K562 (cell line): ENCODE results near the gene ROBO1. TPM values are rescaled to one million over a fixed set of nuclear protein-coding genes. Genes with fewer than 3 reads are reported as not detected.

Source experiments
- ATAC-seq: fragments of 200-7000 bp; cut with Tn5 transposase; 3 replicates; pipeline ENCODE4 v1.9.1; 2020; ENCODE audit warnings: moderate library complexity
- BruUV-seq: library from RNA; stranded (reverse); fragments of 400-500 nt; replicated peaks from 2 replicates; lab custom pipeline; 2021; lab: Mats Ljungman, UMichigan
- CTCF ChIA-PET: fragments of 300-600 bp; formaldehyde crosslinking; extraction: SDS; loops from one replicate; lab custom pipeline; 2021; ENCODE audit warnings: low intra/inter-chr PET ratio; lab: Yijun Ruan, JAX
- POLR2A ChIA-PET: fragments of 300-600, 350-650 bp; sonication (Branson Sonifier 250); formaldehyde crosslinking; extraction: SDS; loops from one replicate; lab custom pipeline; 2021; ENCODE audit warnings: antibody characterized with exemption, inconsistent platforms; lab: Yijun Ruan, JAX
- DNase-seq, 4 experiments: peaks; one replicate each; pipeline versions ENCODE4 v3.0.0 to v3.0.0-alpha.2; 2011 to 2018; ENCODE audit warnings: low spot score in 3 of 4, mixed read lengths in 3 of 4; ENCODE audit errors: extremely low read depth in 1 of 4
- FAIRE-seq: peaks from 2 replicates; lab custom pipeline; 2011; peaks lifted over from hg19 to GRCh38; lab: Jason Lieb, UNC
- H2AFZ ChIP-seq: 2 replicates; pipeline ENCODE4 v1.6.0; 2011; ENCODE audit warnings: low read depth, low read length, control low read depth, inconsistent platforms
- H3K27ac ChIP-seq: fragments of 200-600 bp; 3 replicates; pipeline ENCODE4 v1.8.0; 2011; ENCODE audit warnings: low read depth, mild to moderate bottlenecking, control low read depth, inconsistent platforms, low read length, moderate library complexity, mixed read lengths; ENCODE audit errors: extremely low read depth
- H3K27me3 ChIP-seq, 2 experiments: fragments of 300-600 bp in 1 of 2; 2 replicates in 1 of 2; 3 replicates in 1 of 2; pipeline versions ENCODE4 v1.6.0 to v1.8.0; 2011; ENCODE audit warnings: inconsistent platforms in 2 of 2, low read length in 2 of 2, mild to moderate bottlenecking in 1 of 2, mixed read lengths in 1 of 2, moderate library complexity in 1 of 2; ENCODE audit not compliant: control insufficient read depth in 2 of 2, insufficient read depth in 2 of 2
- H3K36me3 ChIP-seq: fragments of 300-600 bp; 3 replicates; pipeline ENCODE4 v1.8.0; 2011; ENCODE audit warnings: mild to moderate bottlenecking, low read length, inconsistent platforms; ENCODE audit not compliant: control insufficient read depth, insufficient read depth
- H3K4me1 ChIP-seq, 2 experiments: fragments of 200-600 bp in 1 of 2; replicated peaks in 1 of 2; 2 replicates in 1 of 2; 3 replicates in 1 of 2; pipeline versions ENCODE4 v1.5.1 to v1.8.0; 2011; ENCODE audit warnings: inconsistent platforms in 2 of 2, low read length in 2 of 2, mild to moderate bottlenecking in 1 of 2, mixed read lengths in 1 of 2, moderate library complexity in 1 of 2; ENCODE audit not compliant: control insufficient read depth in 2 of 2, insufficient read depth in 2 of 2
- H3K4me2 ChIP-seq: 2 replicates; pipeline ENCODE4 v1.6.1; 2011; ENCODE audit warnings: low read length, control low read depth, inconsistent platforms, mixed read lengths; ENCODE audit not compliant: insufficient read depth
- H3K4me3 ChIP-seq: fragments of 200-600 bp; sonication (generic), shearing (Covaris generic); 2 replicates; pipeline ENCODE4 v1.5.1; 2016; ENCODE audit warnings: control low read depth, inconsistent platforms
- H3K79me2 ChIP-seq: fragments of 200-600 bp; 3 replicates; pipeline ENCODE4 v1.8.0; 2011; ENCODE audit warnings: low read length, inconsistent platforms; ENCODE audit not compliant: control insufficient read depth, insufficient read depth
- H3K9ac ChIP-seq, 2 experiments: 2 replicates each; pipeline versions ENCODE4 v1.6.0 to v1.6.1; 2011; ENCODE audit warnings: low read depth in 2 of 2, low read length in 2 of 2, control low read depth in 1 of 2, inconsistent platforms in 1 of 2, mild to moderate bottlenecking in 1 of 2, mixed read lengths in 1 of 2; ENCODE audit not compliant: insufficient read depth in 1 of 2
- H3K9me1 ChIP-seq: one replicate; pipeline ENCODE4 v1.6.0; 2011; ENCODE audit warnings: inconsistent platforms, mild to moderate bottlenecking, low read length, moderate library complexity; ENCODE audit not compliant: control insufficient read depth, insufficient read depth
- H3K9me3 ChIP-seq: replicated peaks from 2 replicates; pipeline ENCODE4 v1.5.1; 2011; ENCODE audit warnings: low read depth, low read length, inconsistent platforms; ENCODE audit not compliant: control insufficient read depth, insufficient read depth
- H4K20me1 ChIP-seq: replicated peaks from 2 replicates; pipeline ENCODE4 v1.6.1; 2011; ENCODE audit warnings: low read length, inconsistent platforms, mixed read lengths; ENCODE audit not compliant: control insufficient read depth, insufficient read depth
- DDX20 ChIP-seq: fragments of 450-650 bp; IDR thresholded peaks from 2 replicates; pipeline ENCODE4 v1.6.1; 2016; ENCODE audit warnings: missing genetic modification characterization, low read depth, mild to moderate bottlenecking, missing compliant biosample characterization, moderate library complexity
- ERF ChIP-seq: fragments of 450-650 bp; formaldehyde crosslinking; IDR thresholded peaks from 2 replicates; pipeline ENCODE4 v1.4.0; 2020; ENCODE audit warnings: mild to moderate bottlenecking, mixed read lengths
- ESRRB ChIP-seq: fragments of 250-450 bp; sonication (Bioruptor Pico); IDR thresholded peaks from 2 replicates; pipeline ENCODE4 v1.5.0; 2020; ENCODE audit warnings: mild to moderate bottlenecking, moderate library complexity, borderline replicate concordance
- FOXJ2 ChIP-seq: fragments of 200-800 bp; sonication (Bioruptor generic); IDR thresholded peaks from 2 replicates; pipeline ENCODE4 v1.6.1; 2016; ENCODE audit warnings: missing genetic modification characterization, missing compliant biosample characterization
- HDAC8 ChIP-seq: fragments of 450-650 bp; IDR thresholded peaks from 2 replicates; pipeline ENCODE4 v1.6.1; 2016; ENCODE audit warnings: mild to moderate bottlenecking, missing genetic modification characterization, moderate library complexity, missing compliant biosample characterization
- HLTF ChIP-seq: fragments of 450-650 bp; IDR thresholded peaks from 2 replicates; pipeline ENCODE4 v1.6.1; 2016
- HSF4 ChIP-seq: fragments of 250-450 bp; sonication (Bioruptor Pico); IDR thresholded peaks from 2 replicates; pipeline ENCODE4 v2.1.2; 2022; ENCODE audit warnings: mild to moderate bottlenecking, moderate library complexity, borderline replicate concordance
- MEIS2 ChIP-seq: fragments of 450-650 bp; IDR thresholded peaks from 2 replicates; pipeline ENCODE4 v1.6.1; 2014; ENCODE audit warnings: mild to moderate bottlenecking; ENCODE audit not compliant: partially characterized antibody
- PTTG1 ChIP-seq: fragments of 450-650 bp; IDR thresholded peaks from 2 replicates; pipeline ENCODE4 v1.6.1; 2016; ENCODE audit warnings: low read depth, mild to moderate bottlenecking, missing genetic modification characterization, missing compliant biosample characterization
- RCOR1 ChIP-seq, 2 experiments: IDR thresholded peaks; 2 replicates each; pipeline ENCODE4 v1.6.1; 2012; ENCODE audit warnings: low read depth in 2 of 2, low read length in 2 of 2, borderline replicate concordance in 1 of 2, improper control_type of control experiment in 1 of 2
- SMARCC2 ChIP-seq: fragments of 450-650 bp; IDR thresholded peaks from 2 replicates; pipeline ENCODE4 v1.6.1; 2017; ENCODE audit warnings: antibody characterized with exemption, moderate library complexity, mild to moderate bottlenecking, low read depth
- SNIP1 ChIP-seq: fragments of 450-650 bp; IDR thresholded peaks from 2 replicates; pipeline ENCODE4 v1.7.1; 2017; ENCODE audit warnings: low read depth, mild to moderate bottlenecking
- SNRNP70 ChIP-seq: fragments of 200-400 bp; formaldehyde crosslinking; optimal IDR thresholded peaks from 2 replicates; pipeline ENCODE3; 2017; ENCODE audit warnings: low read depth, low read length
- ZKSCAN8 ChIP-seq: fragments of 200-800 bp; sonication (Bioruptor generic); IDR thresholded peaks from 2 replicates; pipeline ENCODE4 v1.6.1; 2016; ENCODE audit warnings: missing genetic modification characterization, missing compliant biosample characterization
- ZNF121 ChIP-seq: sonication (generic); formaldehyde crosslinking; conservative IDR thresholded peaks from 2 replicates; pipeline ENCODE4 v1.8.0; 2022; ENCODE audit warnings: missing genetic modification reagents
- ZNF695 ChIP-seq: fragments of 450-650 bp; formaldehyde crosslinking; IDR thresholded peaks from 2 replicates; pipeline ENCODE4 v1.4.0; 2020; ENCODE audit warnings: mild to moderate bottlenecking, moderate library complexity
- ZNF766 ChIP-seq: fragments of 200-800 bp; sonication (Bioruptor generic); conservative IDR thresholded peaks from 2 replicates; pipeline ENCODE4 v1.6.1; 2016; ENCODE audit warnings: missing genetic modification characterization, missing compliant biosample characterization
- ZSCAN32 ChIP-seq: fragments of 450-650 bp; formaldehyde crosslinking; IDR thresholded peaks from 2 replicates; pipeline ENCODE4 v1.4.0; 2020; ENCODE audit warnings: mild to moderate bottlenecking, moderate library complexity
- WGBS: fragments of 100-300 bp; shearing (Covaris generic); methylation state at CpG from one replicate; pipeline ENCODE4 v1.1.6; 2016; ENCODE audit warnings: low coverage, mixed read lengths; ENCODE audit not compliant: insufficient coverage; ENCODE audit errors: missing lambda C conversion rate; 5-methylcytosine and 5-hydroxymethylcytosine counted together
- in situ Hi-C: fragments of 300-500 bp; cut with MboI; formaldehyde crosslinking; loops from 4 replicates; pipeline ENCODE4 v1.15.0; 2018; ENCODE audit warnings: inconsistent platforms, mixed read lengths
- intact Hi-C: fragments of 100-400 bp; cut with micrococcal nuclease; formaldehyde crosslinking; loops from 2 replicates; pipeline ENCODE4 v1.14.2; 2022
- polyA plus RNA-seq, 8 experiments: library from polyadenylated mRNA; depleted of rRNA in 4 of 8; stranded (reverse) in 5 of 8; unstranded in 3 of 8; fragments of >200 nt; fragmentation: Nextera tagmentation in 2 of 8; fragmentation: Illumina TruSeq in 1 of 8; extraction: Ambion mirVana in 2 of 8; extraction: Trizol in 1 of 8; gene quantifications; 2 replicates each; pipeline versions ENCODE4 v1.2.1 to v1.2.3, GENCODE V29; 2011 to 2014; ENCODE audit warnings: inconsistent platforms in 1 of 8, missing spikeins in 1 of 8
- total RNA-seq, 7 experiments: library from RNA; depleted of rRNA in 6 of 7; stranded (reverse); fragments of >200 nt in 6 of 7; fragmentation: Illumina TruSeq in 2 of 7; extraction: Trizol in 2 of 7; gene quantifications; 2 replicates each; pipeline versions ENCODE4 v1.2.1 to v1.2.3, GENCODE V29; 2011 to 2021; ENCODE audit warnings: low replicate concordance in 1 of 7
- TF ChIP-seq, protein P1 (sequence below), 2 experiments: fragments of 450-650 bp; IDR thresholded peaks; 2 replicates each; pipeline ENCODE4 v1.6.1; 2018; ENCODE audit warnings: mild to moderate bottlenecking in 2 of 2, low read depth in 1 of 2; ENCODE audit not compliant: partially characterized antibody in 2 of 2

Gene ROBO1
- total and polyA plus RNA-seq, 9 of the 15 experiments (the other 6 are each of a cell fraction or from before 2014, with no cell fraction given), result 0.01 to 0.53 (median 0.17) TPM; not detected in 5

DNA sequence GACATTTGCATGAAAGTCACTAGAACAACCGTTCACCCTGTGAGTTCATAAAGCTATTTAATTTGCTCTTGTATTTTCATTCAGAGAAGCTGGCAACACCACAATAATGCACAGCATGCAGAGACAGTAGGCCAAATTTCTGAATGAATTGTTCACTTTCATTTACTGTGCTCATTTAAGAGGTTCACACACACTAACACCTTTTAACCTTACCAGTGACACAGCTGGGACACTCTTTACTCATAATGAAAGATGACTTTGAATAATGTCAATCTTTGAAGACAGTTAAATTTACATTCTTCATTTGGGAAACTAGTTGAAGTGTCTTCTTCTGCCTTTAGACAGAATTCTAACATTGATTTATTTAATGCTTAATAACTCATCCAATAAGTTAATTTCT is 95.7 kb downstream of the ROBO1 start:
- no peaks in the 10 kb centered on the region for H3K9me3 ChIP-seq
- H4K20me1 ChIP-seq, result no peaks in the 10 kb centered on the region
- no peak overlapping the region for H3K4me3 ChIP-seq
- no peak overlapping the region for H2AFZ ChIP-seq
- H3K4me1 ChIP-seq, result no peaks in the 10 kb centered on the region
- no peak overlapping the region for H3K9ac ChIP-seq
- POLR2A ChIA-PET, result no interaction called here
- no peaks in the 10 kb centered on the region for H3K36me3 ChIP-seq
- in situ Hi-C loops, result no loop called here
- no peak overlapping the region for H3K4me2 ChIP-seq
- no peaks in the 10 kb centered on the region for H3K79me2 ChIP-seq
- no peak for DNase-seq
- no peaks in the 10 kb centered on the region for H3K9me1 ChIP-seq
- no peak for FAIRE-seq
- CTCF ChIA-PET, result no interaction called here
- no TSS peak for BruUV-seq
- H3K27ac ChIP-seq, result no peak overlapping the region
- TF ChIP-seq ZKSCAN8 (CRISPR knock-in tag), result no peak
- no peak for TF ChIP-seq HLTF
- no peak for TF ChIP-seq ZNF766 (CRISPR knock-in tag)
- TF ChIP-seq ZNF121 (CRISPR knock-in tag), result no peak
- TF ChIP-seq SMARCC2, result no peak
- TF ChIP-seq SNRNP70, result no peak
- no peak for TF ChIP-seq ZSCAN32 (CRISPR knock-in tag)
- TF ChIP-seq PTTG1 (tag), result no peak
- TF ChIP-seq MEIS2, result no peak
- no peak for TF ChIP-seq ESRRB (CRISPR knock-in tag)
- no peak for TF ChIP-seq SNIP1
- TF ChIP-seq FOXJ2 (tag), result no peak
- no peak for TF ChIP-seq ERF (CRISPR knock-in tag)
- no peak for TF ChIP-seq RCOR1 (IDR thresholded peaks at IDR 0.05; ENCODE audit: borderline replicate concordance in 1 of 2, low read depth in 2 of 2, low read length in 2 of 2)
- TF ChIP-seq HDAC8 (tag), result no peak
- no peak for TF ChIP-seq HSF4 (CRISPR knock-in tag)
- TF ChIP-seq DDX20, result no peak
- TF ChIP-seq, protein P1, sequence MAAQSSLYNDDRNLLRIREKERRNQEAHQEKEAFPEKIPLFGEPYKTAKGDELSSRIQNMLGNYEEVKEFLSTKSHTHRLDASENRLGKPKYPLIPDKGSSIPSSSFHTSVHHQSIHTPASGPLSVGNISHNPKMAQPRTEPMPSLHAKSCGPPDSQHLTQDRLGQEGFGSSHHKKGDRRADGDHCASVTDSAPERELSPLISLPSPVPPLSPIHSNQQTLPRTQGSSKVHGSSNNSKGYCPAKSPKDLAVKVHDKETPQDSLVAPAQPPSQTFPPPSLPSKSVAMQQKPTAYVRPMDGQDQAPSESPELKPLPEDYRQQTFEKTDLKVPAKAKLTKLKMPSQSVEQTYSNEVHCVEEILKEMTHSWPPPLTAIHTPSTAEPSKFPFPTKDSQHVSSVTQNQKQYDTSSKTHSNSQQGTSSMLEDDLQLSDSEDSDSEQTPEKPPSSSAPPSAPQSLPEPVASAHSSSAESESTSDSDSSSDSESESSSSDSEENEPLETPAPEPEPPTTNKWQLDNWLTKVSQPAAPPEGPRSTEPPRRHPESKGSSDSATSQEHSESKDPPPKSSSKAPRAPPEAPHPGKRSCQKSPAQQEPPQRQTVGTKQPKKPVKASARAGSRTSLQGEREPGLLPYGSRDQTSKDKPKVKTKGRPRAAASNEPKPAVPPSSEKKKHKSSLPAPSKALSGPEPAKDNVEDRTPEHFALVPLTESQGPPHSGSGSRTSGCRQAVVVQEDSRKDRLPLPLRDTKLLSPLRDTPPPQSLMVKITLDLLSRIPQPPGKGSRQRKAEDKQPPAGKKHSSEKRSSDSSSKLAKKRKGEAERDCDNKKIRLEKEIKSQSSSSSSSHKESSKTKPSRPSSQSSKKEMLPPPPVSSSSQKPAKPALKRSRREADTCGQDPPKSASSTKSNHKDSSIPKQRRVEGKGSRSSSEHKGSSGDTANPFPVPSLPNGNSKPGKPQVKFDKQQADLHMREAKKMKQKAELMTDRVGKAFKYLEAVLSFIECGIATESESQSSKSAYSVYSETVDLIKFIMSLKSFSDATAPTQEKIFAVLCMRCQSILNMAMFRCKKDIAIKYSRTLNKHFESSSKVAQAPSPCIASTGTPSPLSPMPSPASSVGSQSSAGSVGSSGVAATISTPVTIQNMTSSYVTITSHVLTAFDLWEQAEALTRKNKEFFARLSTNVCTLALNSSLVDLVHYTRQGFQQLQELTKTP (IDR thresholded peaks at IDR 0.05; ENCODE audit: low read depth in 1 of 2, partially characterized antibody in 2 of 2), result no peak
- no peak for TF ChIP-seq ZNF695
- intact Hi-C loops, result no loop called here
- ATAC-seq, result no peak
- H3K27me3 ChIP-seq, result no peaks in the 10 kb centered on the region
- WGBS, result 0% methylated on average over 1 of the region's 1 CpG
